ENCODE results near the gene KRTAP10-1. TPM values are rescaled to one million over a fixed set of nuclear protein-coding genes. Genes with fewer than 3 reads are reported as not detected.

KRTAP10-1 gene, protein sequence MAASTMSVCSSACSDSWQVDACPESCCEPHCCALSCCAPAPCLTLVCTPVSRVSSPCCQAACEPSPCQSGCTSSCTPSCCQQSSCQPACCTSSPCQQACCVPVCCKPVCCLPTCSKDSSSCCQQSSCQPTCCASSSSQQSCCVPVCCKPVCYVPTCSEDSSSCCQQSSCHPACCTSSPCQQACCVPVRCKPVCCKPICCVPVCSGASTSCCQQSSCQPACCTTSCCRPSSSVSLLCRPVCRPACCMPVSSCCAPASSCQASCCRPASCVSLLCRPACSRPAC
- total RNA-seq: not detected

GRCh38 chr21:44539991-44540666 is at the start of gene KRTAP10-1:
TSS of gene KRTAP10-1 (minus strand) at chr21:44540195. CDS start at chr21:44540150, 45 bp downstream.

DNA sequence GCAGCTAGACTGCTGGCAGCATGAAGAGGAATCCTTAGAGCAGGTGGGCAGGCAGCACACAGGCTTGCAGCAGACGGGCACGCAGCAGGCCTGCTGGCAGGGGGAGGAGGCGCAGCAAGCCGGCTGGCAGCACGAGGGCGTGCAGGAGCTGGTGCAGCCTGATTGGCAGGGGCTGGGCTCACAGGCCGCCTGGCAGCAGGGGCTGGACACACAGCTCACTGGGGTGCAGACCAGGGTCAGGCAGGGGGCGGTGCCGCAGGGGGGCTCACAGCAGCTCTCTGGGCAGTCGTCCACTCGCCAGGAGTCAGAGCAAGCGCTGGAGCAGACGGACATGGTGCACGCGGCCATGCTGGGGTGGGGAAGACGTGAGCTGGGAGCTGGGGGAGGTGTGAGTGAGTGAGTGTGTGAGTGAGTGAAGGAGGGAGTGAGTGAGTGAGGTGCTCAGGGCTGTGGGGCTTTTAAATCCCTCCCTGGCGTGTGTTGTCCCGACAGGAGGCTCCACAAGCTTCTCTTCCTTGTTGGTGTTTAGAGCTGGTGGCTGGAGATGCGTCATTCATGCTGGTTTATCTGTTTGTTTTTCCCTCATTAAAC is 40.3 kb upstream of the KRTAP10-1 start, which contains the start of gene KRTAP10-5:
KRTAP10-5 (minus strand) TSS at position 374 of the 591 bp plus-strand sequence; CDS start at position 348, 26 bp downstream.

DNA sequence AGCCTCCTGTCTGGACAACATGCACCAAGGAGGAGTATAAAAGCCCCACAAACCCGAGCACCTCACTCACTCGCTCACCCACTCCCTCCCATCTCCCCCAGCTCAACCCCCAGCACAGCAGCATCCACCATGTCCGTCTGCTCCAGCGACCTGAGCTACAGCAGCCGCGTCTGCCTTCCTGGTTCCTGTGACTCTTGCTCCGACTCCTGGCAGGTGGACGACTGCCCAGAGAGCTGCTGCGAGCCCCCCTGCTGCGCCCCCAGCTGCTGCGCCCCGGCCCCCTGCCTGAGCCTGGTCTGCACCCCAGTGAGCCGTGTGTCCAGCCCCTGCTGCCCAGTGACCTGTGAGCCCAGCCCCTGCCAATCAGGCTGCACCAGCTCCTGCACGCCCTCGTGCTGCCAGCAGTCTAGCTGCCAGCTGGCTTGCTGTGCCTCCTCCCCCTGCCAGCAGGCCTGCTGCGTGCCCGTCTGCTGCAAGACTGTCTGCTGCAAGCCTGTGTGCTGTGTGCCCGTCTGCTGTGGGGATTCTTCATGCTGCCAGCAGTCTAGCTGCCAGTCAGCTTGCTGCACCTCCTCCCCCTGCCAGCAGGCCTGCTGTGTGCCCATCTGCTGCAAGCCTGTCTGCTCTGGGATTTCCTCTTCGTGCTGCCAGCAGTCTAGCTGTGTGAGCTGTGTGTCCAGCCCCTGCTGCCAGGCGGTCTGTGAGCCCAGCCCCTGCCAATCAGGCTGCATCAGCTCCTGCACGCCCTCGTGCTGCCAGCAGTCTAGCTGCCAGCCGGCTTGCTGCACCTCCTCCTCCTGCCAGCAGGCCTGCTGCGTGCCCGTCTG is 33.8 kb upstream of the KRTAP10-1 start, which contains the start of gene KRTAP10-4:
KRTAP10-4 (plus strand) TSS at position 100 of the 827 bp plus-strand sequence; CDS start at position 130, 30 bp downstream.

GRCh38 chr21:44558695-44559094 is 18.7 kb upstream of the KRTAP10-1 start, which contains the start of gene KRTAP10-3:
TSS of gene KRTAP10-3 (minus strand) at chr21:44558795. CDS start at chr21:44558715, 80 bp downstream.

DNA sequence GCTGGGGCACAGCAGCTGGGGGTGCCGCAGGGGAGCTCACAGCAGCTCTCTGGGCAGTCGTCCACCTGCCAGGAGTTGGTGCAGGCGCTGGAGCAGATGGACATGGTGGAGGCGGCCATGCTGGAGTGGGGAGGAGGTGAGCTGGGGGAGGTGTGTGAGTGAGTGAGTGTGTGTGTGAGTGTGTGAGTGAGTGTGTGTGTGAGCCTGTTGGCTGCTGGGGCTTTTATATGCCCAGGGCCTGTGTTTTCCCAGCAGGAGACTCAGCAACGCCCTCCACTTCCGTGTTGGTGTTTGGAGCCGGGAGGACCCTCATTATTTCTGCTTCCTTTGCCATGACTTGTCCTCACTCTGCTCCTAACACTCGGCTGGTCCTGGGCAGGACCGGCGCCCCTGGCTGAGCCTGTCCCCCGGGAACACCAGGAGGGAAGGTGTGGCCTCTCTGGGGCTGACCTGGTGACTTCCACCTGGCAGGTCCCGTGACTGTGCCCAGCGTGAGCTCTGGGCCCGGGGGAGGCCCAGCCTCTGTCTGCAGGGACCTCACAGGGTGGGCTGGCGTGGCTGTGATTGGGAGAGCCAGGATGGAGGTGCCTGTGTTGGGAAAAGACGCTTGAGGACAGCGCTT is 11.5 kb upstream of the KRTAP10-1 start, which contains the start of gene KRTAP10-2:
KRTAP10-2 (minus strand) TSS at position 166 of the 622 bp plus-strand sequence; CDS start at position 119, 47 bp downstream.

Other genes with a start within 250 kb of the KRTAP10-1 start
- gene PFKL, start 240.1 kb downstream of the KRTAP10-1 start, total RNA-seq: 100 to 1,000 TPM; 192 to 195 TPM
- 10 to 100 TPM; 18.6 to 18.8 TPM for gene CFAP410, start 200.8 kb downstream of the KRTAP10-1 start, total RNA-seq
- gene TRPM2, start 186.6 kb downstream of the KRTAP10-1 start, total RNA-seq: 10 to 100 TPM; 37.3 to 37.7 TPM
- gene LRRC3, start 84.7 kb downstream of the KRTAP10-1 start, total RNA-seq: 1 to 10 TPM; 4.0 to 4.2 TPM
- gene KRTAP10-2, start 11.3 kb upstream of the KRTAP10-1 start, total RNA-seq: not detected
- gene KRTAP10-3, start 18.6 kb upstream of the KRTAP10-1 start, total RNA-seq: not detected
- gene KRTAP10-4, start 33.5 kb upstream of the KRTAP10-1 start, total RNA-seq: not detected
- gene KRTAP10-5, start 40.4 kb upstream of the KRTAP10-1 start, total RNA-seq: not detected
- gene KRTAP10-6, start 52.3 kb upstream of the KRTAP10-1 start, total RNA-seq: not detected
- gene KRTAP10-7, start 60.4 kb upstream of the KRTAP10-1 start, total RNA-seq: not detected
- gene KRTAP10-8, start 71.9 kb upstream of the KRTAP10-1 start, total RNA-seq: not detected
- not detected for gene KRTAP10-9, start 86.9 kb upstream of the KRTAP10-1 start, total RNA-seq
- gene KRTAP10-10, start 97.2 kb upstream of the KRTAP10-1 start, total RNA-seq: not detected
- gene KRTAP10-11, start 106.2 kb upstream of the KRTAP10-1 start, total RNA-seq: not detected
- gene KRTAP12-4, start 114.5 kb upstream of the KRTAP10-1 start, total RNA-seq: not detected
- not detected for gene KRTAP12-3, start 117.7 kb upstream of the KRTAP10-1 start, total RNA-seq
- gene KRTAP12-2, start 126.7 kb upstream of the KRTAP10-1 start, total RNA-seq: not detected
- gene KRTAP12-1, start 142.0 kb upstream of the KRTAP10-1 start, total RNA-seq: not detected
- gene KRTAP10-12, start 157.0 kb upstream of the KRTAP10-1 start, total RNA-seq: not detected
- gene TSPEAR, start 171.4 kb upstream of the KRTAP10-1 start, total RNA-seq: not detected